ENCODE measurements around the gene NBPF3.

NBPF3 gene

DNA sequence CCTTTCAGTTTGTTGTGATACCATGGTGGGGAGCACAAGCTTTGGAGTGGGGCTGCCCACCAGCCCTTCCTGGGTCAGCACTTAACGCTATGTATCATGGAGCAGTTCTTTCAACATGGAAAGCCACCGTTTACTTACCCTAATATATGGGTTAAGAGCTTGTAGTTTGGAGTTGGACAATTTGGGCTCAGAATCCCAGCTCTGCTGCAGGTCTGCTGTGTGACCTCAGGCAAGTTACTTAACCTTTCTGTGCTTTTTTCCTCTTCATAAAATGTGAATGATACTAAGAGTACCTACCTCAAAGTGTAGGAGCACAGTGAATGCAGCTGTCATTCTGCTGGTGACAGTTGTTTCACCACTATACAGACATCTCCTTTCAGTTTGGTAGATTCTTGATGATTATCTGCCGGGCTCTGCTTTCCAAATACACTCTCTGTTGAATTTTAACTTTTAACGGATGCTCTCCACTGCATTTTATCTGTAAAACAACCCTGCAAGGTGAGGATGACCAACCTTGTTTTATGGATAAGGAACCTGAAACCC is 93.1 kb downstream of the NBPF3 start:
- no peak for DNase-seq (ENCODE audit: low spot score in 2 of 2)
- Mint-ChIP-seq H3K4me1 (no peaks in the 10 kb centered on the region), H3K36me3 (ENCODE audit: insufficient read depth) (no peaks in the 10 kb centered on the region), H3K27ac (ENCODE audit: low read depth) (no peak overlapping the region), H3K27me3 (peaks cover 39% of the 10 kb centered on the region), H3K4me3 (no peak overlapping the region), H3K9me3 (no peaks in the 10 kb centered on the region)
- no peak for ATAC-seq (replicated peaks; ENCODE audit: extremely low read depth, poor library complexity, severe bottlenecking)

DNA sequence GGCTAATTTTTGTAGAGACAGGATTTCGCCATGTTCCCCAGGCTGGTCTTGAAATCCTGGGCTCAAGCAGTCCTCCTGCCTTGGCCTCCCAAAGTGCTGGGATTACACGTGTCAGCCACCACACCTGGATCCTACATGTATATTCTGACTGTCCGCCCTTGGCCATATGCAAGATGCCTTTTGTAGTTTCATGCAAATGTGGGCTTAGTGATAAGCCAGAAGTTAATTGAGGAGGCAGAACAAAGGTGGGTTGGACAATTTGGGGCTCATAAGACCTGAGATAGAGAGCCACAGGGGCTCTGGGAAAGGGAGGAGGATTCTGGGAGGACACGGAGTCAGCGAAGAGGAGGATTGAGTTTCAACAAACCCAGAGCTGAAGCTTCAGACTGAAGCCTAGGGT is 94.2 kb downstream of the NBPF3 start:
- ATAC-seq (replicated peaks; ENCODE audit: extremely low read depth, poor library complexity, severe bottlenecking) (no peak), DNase-seq (ENCODE audit: low spot score in 2 of 2) (no peak)
- no peaks in the 10 kb centered on the region for H3K36me3 Mint-ChIP-seq (ENCODE audit: insufficient read depth)
- no peak overlapping the region for H3K4me3 Mint-ChIP-seq
- H3K27me3 Mint-ChIP-seq: peaks cover 50% of the 10 kb centered on the region
- H3K27ac Mint-ChIP-seq (ENCODE audit: low read depth): no peak overlapping the region
- H3K4me1 Mint-ChIP-seq: no peaks in the 10 kb centered on the region
- no peaks in the 10 kb centered on the region for H3K9me3 Mint-ChIP-seq
